Stimulated activated CD4-positive, alpha-beta T cell treated with anti-CD3 and anti-CD28 coated beads, TNF-alpha, amount 100 ng/mL, for 4 hours (primary cell): Measurements from ENCODE around the gene CNTNAP3.
"Not testable (repeated sequence)": the region's sequence is repeated elsewhere in the genome, so short reads cannot be mapped to it uniquely, and the experiment has no call there.

ENCODE experiments used
- DNase-seq, 3 experiments: peaks; one replicate each; pipeline ENCODE4 v3.0.0-alpha.2; 2020; ENCODE audit warnings: low read depth in 3 of 3

CNTNAP3 gene

GRCh38 chr9:39073537-39073936 lies 214.4 kb downstream of the CNTNAP3 start:
- DNase-seq: not testable (repeated sequence)

GRCh38 chr9:39067683-39068082 lies 220.3 kb downstream of the CNTNAP3 start:
- DNase-seq: not testable (repeated sequence)

DNA sequence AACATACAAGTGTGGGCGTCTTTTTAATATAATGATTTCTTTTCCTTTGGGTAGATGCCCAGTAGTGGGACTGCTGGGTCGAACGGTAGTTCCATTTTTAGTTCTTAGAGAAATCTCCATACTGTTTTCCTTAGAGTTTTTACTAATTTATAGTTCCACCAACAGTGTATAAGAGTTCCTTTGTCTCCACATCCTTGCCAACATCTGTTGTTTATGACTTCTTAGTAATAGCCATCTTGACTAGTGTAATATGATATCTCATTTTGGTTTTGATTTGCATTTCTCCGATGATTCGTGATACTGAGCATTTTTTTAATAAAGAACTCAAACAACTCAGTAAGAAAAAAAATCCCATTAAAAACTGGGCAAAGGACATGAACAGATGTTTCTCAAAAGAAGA lies 225.0 kb downstream of the CNTNAP3 start:
- not testable (repeated sequence) for DNase-seq

DNA sequence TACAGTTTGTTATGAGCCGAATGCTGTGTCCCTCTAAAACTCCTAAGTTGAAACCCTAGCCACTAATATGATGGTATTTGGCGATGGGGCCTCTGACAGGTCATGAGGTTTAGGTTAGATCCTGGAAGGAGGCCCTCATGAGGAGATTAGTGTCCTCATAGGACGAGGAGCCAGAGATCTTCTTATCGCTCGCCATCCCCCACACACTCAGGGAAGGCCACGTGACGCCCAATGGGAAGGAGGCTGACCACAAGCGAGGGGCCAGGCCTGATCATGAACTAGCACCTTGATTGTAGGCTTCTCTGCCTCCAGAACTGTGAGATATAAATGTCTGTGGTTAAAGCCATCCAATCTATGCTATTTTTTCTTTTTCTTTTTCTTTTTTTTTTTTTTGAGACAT lies 233.5 kb downstream of the CNTNAP3 start:
- not testable (repeated sequence) for DNase-seq

- DNase-seq: not testable (repeated sequence)
Measured at GRCh38 chr9:39046833-39047232, 241.1 kb downstream of the CNTNAP3 start.

DNA sequence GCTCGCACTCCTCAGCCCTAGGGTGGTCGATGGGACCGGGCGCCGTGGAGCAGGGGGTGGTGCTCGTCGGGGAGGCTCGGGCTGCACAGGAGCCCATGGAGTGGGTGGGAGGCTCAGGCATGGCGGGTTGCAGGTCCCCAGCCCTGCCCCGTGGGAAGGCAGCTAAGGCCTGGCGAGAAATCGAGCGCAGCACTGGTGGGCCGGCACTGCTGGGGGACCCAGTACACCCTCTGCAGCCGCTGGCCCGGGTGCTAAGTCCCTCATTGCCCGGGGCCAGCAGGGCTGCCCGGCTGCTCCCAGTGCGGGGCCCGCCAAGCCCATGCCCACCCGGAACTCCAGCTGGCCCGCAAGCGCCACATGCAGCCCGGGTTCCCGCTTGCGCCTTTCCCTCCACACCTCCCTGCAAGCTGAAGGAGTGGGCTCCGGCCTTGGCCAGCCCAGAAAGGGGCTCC lies 245.6 kb downstream of the CNTNAP3 start:
- not testable (repeated sequence) for DNase-seq

- DNase-seq: not testable (repeated sequence)
Measured at GRCh38 chr9:39041774-39042173, 246.2 kb downstream of the CNTNAP3 start.

DNA sequence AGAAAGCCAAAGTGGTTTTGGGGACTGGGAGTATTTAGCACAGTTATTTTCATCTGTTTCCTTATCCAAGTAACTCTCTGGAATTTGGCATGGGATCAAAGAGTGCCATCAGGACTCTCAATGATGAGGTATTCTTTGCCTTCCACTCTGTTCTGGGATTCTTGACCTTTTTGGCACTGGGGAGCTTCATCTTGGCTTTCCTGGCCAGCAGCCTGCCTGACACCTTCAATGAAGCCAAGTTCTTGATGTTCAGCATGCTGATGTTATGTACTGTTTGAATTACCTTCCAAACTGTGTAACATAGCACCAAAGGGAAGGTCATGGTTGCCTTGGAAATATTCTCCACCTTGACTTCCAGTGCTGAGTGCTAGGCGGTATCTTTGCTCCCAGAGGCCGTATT lies 248.8 kb downstream of the CNTNAP3 start:
- DNase-seq: not testable (repeated sequence)

- not testable (repeated sequence) for DNase-seq
Measured at GRCh38 chr9:39038221-39038620, 249.7 kb downstream of the CNTNAP3 start.

- DNase-seq: not testable (repeated sequence)
Measured at GRCh38 chr9:39033849-39034248, 254.1 kb downstream of the CNTNAP3 start.

- DNase-seq: not testable (repeated sequence)
Measured at GRCh38 chr9:39030204-39031019, 257.6 kb downstream of the CNTNAP3 start.

DNA sequence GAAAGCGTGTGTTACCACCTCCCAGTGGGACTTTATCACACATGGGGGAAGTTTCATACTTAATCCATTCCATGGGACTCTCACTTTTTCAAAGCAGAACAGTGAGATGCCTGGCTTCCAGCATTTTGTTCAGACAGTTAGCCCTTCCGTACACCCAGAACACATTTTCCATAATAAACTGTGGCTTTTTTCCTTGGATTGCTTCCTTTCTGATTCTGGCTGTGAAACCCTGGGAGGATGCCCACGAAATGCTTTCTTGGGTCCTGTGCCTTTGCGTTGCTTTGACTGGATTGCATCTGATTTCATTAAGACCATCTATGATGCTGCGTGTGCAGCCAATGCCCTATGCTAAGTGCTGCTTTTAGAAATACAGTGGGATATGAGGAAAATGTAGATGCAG lies 259.1 kb downstream of the CNTNAP3 start:
- DNase-seq: not testable (repeated sequence)

GRCh38 chr9:39028168-39028567 lies 259.8 kb downstream of the CNTNAP3 start:
- not testable (repeated sequence) for DNase-seq

GRCh38 chr9:39025911-39026588 lies 261.9 kb downstream of the CNTNAP3 start:
- not testable (repeated sequence) for DNase-seq
